ENCODE measurements around the gene ZRANB3. TPM values are rescaled to one million over a fixed set of nuclear protein-coding genes. Genes with fewer than 3 reads are reported as not detected.
"Not testable (repeated sequence)": the region's sequence is repeated elsewhere in the genome, so short reads cannot be mapped to it uniquely, and the experiment has no call there.

The ZRANB3 gene
- total RNA-seq, result 10 to 100 TPM; 15.5 to 17.9 TPM

DNA sequence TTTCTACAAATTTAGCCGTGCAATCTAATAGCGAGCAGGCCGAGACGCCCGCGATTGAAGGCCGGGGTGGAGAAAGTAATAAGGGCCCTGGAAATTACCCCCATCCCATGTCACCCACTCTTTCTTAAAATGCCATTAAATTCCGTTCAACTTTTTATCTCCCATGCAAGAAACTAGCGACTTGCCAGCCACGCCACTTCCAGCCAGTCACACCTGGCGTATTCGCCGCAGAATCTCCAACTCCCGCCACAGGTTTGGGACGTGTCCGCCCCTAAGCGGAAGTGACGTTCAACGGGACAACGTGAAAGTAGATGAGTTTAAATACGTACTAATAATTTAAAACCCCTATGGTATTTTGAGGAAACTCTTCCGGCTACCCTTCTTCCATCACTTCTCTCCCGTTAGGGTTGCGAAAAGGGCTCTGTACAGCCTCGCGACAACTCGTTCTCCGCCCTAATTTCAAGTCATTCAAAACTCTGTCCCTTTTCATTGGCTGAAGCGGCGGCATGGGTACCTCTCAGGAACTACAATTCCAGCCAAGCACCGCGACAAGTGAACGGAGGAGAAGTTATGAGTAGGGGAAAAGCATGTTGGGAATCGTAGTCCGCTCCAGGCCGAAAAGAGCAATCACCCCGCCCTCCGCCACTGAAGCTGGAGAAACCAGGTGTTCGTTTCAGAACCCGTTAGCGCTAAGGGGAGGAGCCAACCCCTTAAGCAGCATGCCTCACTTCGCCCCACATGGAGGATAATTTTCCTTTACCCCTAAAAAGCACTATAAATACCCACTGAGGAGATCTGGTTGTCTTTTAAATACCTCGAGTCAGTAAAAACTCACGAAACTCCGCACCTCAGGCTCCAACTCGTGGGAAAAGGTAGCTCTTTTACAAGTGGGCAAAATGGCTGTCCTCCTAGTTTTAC, at the start of gene ZRANB3:
Gene ZRANB3, minus strand, starts transcription at position 906 of the 918 bp plus-strand sequence.
- DNase-seq (peak; percentile 90 to 96), ATAC-seq (replicated peaks in 1 of 2) (peak; percentile 77 to 79)
- Mint-ChIP-seq H3K4me1 (ENCODE audit: low read depth) (peaks cover 48% of the 10 kb centered on the region), H3K27ac (peak within 1 kb of the TSS; percentile 47), H3K9me3 (no peaks in the 10 kb centered on the region), H3K4me3 (no peak within 1 kb of the TSS), H3K27me3 (ENCODE audit: low read depth) (no peaks in the 10 kb centered on the region), H3K36me3 (ENCODE audit: insufficient read depth in 2 of 2) (peaks cover 0 to 1% of the 10 kb centered on the region in 2 donors)

DNA sequence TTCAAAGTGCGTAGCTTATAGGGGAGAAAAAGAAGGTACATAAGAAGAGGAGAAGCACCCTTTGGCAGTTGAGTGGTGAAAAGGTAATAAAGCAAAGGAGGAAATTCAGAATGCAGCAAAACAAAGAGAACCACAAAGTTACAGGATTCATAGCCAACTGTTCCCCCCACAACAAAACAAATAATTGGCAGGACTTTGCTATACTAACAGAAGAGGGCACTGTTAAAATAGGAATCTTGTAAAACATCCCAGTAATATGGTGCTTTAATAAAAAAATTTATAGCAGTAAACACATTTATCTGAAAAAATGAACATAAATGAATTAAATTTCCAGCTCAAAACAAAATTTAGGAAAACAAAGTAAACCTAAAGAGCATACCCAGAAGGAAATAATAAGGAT, 42.6 kb upstream of the ZRANB3 start:
- H3K9me3 Mint-ChIP-seq, result no peaks in the 10 kb centered on the region
- H3K27me3 Mint-ChIP-seq (ENCODE audit: low read depth), result no peaks in the 10 kb centered on the region
- ATAC-seq (replicated peaks in 1 of 2) (no peak), DNase-seq (no peak)
- H3K27ac Mint-ChIP-seq, result no peak overlapping the region
- H3K36me3 Mint-ChIP-seq (ENCODE audit: insufficient read depth in 2 of 2), result no peaks in the 10 kb centered on the region
- H3K4me3 Mint-ChIP-seq, result no peak overlapping the region
- H3K4me1 Mint-ChIP-seq (ENCODE audit: low read depth), result no peaks in the 10 kb centered on the region

DNA sequence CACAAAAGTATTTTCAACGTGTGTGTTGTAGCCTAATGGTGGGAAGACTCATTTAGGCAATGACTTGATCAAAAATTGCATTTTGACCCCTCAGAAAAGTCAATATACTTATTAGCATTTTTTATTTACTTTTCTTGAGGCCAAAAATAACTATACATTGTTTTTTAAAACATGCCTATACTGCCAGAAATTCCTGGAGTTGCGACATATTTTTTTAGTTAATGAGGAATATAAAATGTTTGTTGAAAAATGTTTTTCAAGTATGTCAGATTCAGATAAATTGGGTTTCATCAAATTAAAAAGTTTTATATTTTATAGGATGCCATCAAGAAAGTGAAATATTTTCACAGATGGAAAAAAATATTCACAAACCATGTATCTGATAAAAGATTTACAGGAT, 39.9 kb upstream of the ZRANB3 start:
- no peaks in the 10 kb centered on the region for H3K9me3 Mint-ChIP-seq
- no peak overlapping the region for H3K4me3 Mint-ChIP-seq
- H3K36me3 Mint-ChIP-seq (ENCODE audit: insufficient read depth in 2 of 2), result peaks cover 0 to 5% of the 10 kb centered on the region in 2 donors
- ATAC-seq (replicated peaks in 1 of 2) (no peak), DNase-seq (no peak)
- no peaks in the 10 kb centered on the region for H3K27me3 Mint-ChIP-seq (ENCODE audit: low read depth)
- peaks cover 5% of the 10 kb centered on the region for H3K4me1 Mint-ChIP-seq (ENCODE audit: low read depth)
- H3K27ac Mint-ChIP-seq, result no peak overlapping the region

- H3K36me3 Mint-ChIP-seq (ENCODE audit: insufficient read depth in 2 of 2), result peaks cover 0 to 7% of the 10 kb centered on the region in 2 donors
- ATAC-seq (replicated peaks in 1 of 2) (peak; percentile 46 to 66), DNase-seq (peak; percentile 2 to 11)
Measured at GRCh38 chr2:135563793-135564192, 32.8 kb upstream of the ZRANB3 start.

GRCh38 chr2:135561925-135562324, 30.9 kb upstream of the ZRANB3 start:
- Mint-ChIP-seq H3K4me1 (ENCODE audit: low read depth) (peaks cover 17% of the 10 kb centered on the region), H3K27me3 (ENCODE audit: low read depth) (no peaks in the 10 kb centered on the region), H3K27ac (no peak overlapping the region), H3K9me3 (no peaks in the 10 kb centered on the region), H3K36me3 (ENCODE audit: insufficient read depth in 2 of 2) (peaks cover 0 to 7% of the 10 kb centered on the region in 2 donors), H3K4me3 (no peak overlapping the region)
- ATAC-seq (replicated peaks in 1 of 2), result no peak
- no peak for DNase-seq

More at GRCh38 chr2:135563793-135564192, 32.8 kb upstream of the ZRANB3 start:
- no peak overlapping the region for H3K27ac Mint-ChIP-seq
- H3K4me1 Mint-ChIP-seq (ENCODE audit: low read depth), result peaks cover 14% of the 10 kb centered on the region
- no peak overlapping the region for H3K4me3 Mint-ChIP-seq
- H3K27me3 Mint-ChIP-seq (ENCODE audit: low read depth), result no peaks in the 10 kb centered on the region
- H3K9me3 Mint-ChIP-seq, result no peaks in the 10 kb centered on the region

DNA sequence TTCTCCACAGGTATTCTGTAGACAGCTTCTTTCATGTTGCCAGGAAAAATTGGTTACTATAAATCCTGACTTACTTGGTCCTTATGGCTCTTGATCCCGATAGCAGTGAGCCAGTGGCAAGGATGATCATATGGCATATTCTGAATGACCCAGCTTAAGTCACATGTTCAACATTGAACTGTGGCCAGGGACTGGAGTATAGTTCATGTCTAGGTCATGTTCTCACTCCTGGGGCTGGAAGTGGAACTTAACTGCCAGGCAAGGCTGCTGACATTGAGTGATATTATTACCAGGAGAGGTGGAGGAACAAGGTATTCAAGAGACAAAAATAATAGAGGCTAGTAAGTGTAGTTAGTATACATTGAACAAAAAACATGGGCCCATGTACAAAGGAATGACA, 26.5 kb upstream of the ZRANB3 start:
- Mint-ChIP-seq H3K4me1 (ENCODE audit: low read depth) (peaks cover 10% of the 10 kb centered on the region), H3K27me3 (ENCODE audit: low read depth) (no peaks in the 10 kb centered on the region), H3K9me3 (no peaks in the 10 kb centered on the region), H3K4me3 (no peak overlapping the region), H3K27ac (no peak overlapping the region), H3K36me3 (ENCODE audit: insufficient read depth in 2 of 2) (no peaks in the 10 kb centered on the region)
- ATAC-seq (replicated peaks in 1 of 2) (no peak), DNase-seq (no peak)

DNA sequence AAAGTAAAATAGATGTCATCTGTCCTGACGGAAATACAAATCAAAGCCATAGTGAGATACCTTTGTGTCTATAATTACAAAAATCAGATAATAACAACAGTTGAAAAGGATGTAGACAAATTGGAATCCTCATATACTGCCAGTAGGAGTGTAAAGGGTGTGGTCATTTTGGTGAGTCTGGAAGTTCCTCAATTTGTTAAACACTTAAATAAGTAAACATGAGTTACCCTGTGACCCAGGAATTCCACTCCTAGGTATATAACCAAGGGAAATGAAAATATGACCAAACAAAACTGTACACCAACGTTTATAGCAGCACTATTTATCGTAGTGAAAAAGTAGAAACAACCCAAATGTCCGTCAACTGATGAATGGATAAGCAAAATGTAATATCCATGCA, 24.3 kb upstream of the ZRANB3 start:
- Mint-ChIP-seq H3K4me3 (no peak overlapping the region), H3K27ac (no peak overlapping the region), H3K4me1 (ENCODE audit: low read depth) (peaks cover 10% of the 10 kb centered on the region), H3K27me3 (ENCODE audit: low read depth) (no peaks in the 10 kb centered on the region), H3K36me3 (ENCODE audit: insufficient read depth in 2 of 2) (no peaks in the 10 kb centered on the region), H3K9me3 (no peaks in the 10 kb centered on the region)
- DNase-seq, result no peak
- ATAC-seq (replicated peaks in 1 of 2), result no peak

- H3K9me3 Mint-ChIP-seq, result no peaks in the 10 kb centered on the region
- no peak overlapping the region for H3K27ac Mint-ChIP-seq
- DNase-seq (no peak), ATAC-seq (replicated peaks in 1 of 2) (no peak)
- H3K27me3 Mint-ChIP-seq (ENCODE audit: low read depth), result no peaks in the 10 kb centered on the region
- no peak overlapping the region for H3K4me3 Mint-ChIP-seq
- H3K4me1 Mint-ChIP-seq (ENCODE audit: low read depth), result peaks cover 10% of the 10 kb centered on the region
- no peaks in the 10 kb centered on the region for H3K36me3 Mint-ChIP-seq (ENCODE audit: insufficient read depth in 2 of 2)
Measured at GRCh38 chr2:135552887-135553286, 21.9 kb upstream of the ZRANB3 start.

GRCh38 chr2:135551356-135551755, 20.3 kb upstream of the ZRANB3 start:
- H3K27ac Mint-ChIP-seq, result no peak overlapping the region
- H3K4me1 Mint-ChIP-seq (ENCODE audit: low read depth), result peaks cover 11% of the 10 kb centered on the region
- H3K27me3 Mint-ChIP-seq (ENCODE audit: low read depth), result no peaks in the 10 kb centered on the region
- H3K9me3 Mint-ChIP-seq, result no peaks in the 10 kb centered on the region
- ATAC-seq (replicated peaks in 1 of 2) (no peak), DNase-seq (no peak)
- no peaks in the 10 kb centered on the region for H3K36me3 Mint-ChIP-seq (ENCODE audit: insufficient read depth in 2 of 2)
- H3K4me3 Mint-ChIP-seq, result no peak overlapping the region

GRCh38 chr2:135547311-135547710, 16.3 kb upstream of the ZRANB3 start:
- H3K9me3 Mint-ChIP-seq, result no peaks in the 10 kb centered on the region
- peaks cover 22% of the 10 kb centered on the region for H3K4me1 Mint-ChIP-seq (ENCODE audit: low read depth)
- H3K27ac Mint-ChIP-seq, result no peak overlapping the region
- DNase-seq (no peak), ATAC-seq (replicated peaks in 1 of 2) (no peak)
- H3K36me3 Mint-ChIP-seq (ENCODE audit: insufficient read depth in 2 of 2), result no peaks in the 10 kb centered on the region
- no peaks in the 10 kb centered on the region for H3K27me3 Mint-ChIP-seq (ENCODE audit: low read depth)
- no peak overlapping the region for H3K4me3 Mint-ChIP-seq

DNA sequence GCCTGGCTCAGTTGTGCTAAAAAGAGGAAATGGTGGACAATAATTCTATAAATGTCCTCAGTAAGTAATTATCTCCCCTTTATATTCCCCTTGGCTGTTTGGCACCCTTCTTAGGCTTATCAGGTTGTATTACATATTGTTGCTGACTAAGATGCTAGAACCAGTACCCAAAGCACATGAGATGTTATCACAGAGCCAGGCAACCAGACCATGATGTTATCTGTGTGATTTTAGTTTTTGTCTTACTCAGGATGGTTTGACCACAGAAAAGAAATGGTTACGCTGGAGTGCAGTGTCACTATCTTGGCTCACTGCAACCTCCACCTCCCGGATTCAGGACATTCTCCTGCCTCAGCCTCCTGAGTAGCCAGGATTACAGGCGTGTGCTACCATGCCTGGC, 15.4 kb upstream of the ZRANB3 start:
- H3K9me3 Mint-ChIP-seq, result no peaks in the 10 kb centered on the region
- H3K4me1 Mint-ChIP-seq (ENCODE audit: low read depth), result peaks cover 22% of the 10 kb centered on the region
- H3K4me3 Mint-ChIP-seq, result no peak overlapping the region
- H3K27ac Mint-ChIP-seq, result no peak overlapping the region
- peak; percentile 95 to 98 for ATAC-seq (replicated peaks in 1 of 2)
- DNase-seq, result peak in 1 of 2 donors; percentile 9
- H3K36me3 Mint-ChIP-seq (ENCODE audit: insufficient read depth in 2 of 2), result no peaks in the 10 kb centered on the region
- H3K27me3 Mint-ChIP-seq (ENCODE audit: low read depth), result no peaks in the 10 kb centered on the region

DNA sequence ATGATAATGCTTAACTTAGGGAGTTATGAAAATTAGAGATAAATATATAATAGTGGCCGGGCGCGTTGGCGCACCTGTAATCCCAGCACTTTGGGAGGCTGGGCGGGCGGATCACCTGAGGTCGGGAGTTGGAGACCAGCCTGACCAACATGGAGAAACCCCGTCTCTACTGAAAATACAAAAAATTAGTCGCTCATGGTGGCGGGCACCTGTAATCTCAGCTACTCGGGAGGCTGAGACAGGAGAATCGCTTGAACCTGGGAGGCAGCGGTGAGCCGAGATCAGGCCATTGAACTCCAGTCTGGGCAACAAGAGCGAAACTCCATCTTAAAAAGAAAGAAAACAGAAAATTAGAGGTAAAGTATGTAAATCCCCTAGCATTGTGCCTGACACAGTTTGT, 2.5 kb upstream of the ZRANB3 start:
- DNase-seq; H3K27ac Mint-ChIP-seq; H3K36me3 Mint-ChIP-seq (ENCODE audit: insufficient read depth in 2 of 2); ATAC-seq (replicated peaks in 1 of 2); H3K9me3 Mint-ChIP-seq; H3K27me3 Mint-ChIP-seq (ENCODE audit: low read depth): not testable (repeated sequence)
- Mint-ChIP-seq H3K4me1 (ENCODE audit: low read depth) (peaks cover 29% of the 10 kb centered on the region), H3K4me3 (peak overlapping the region in 1 of 2 donors; percentile 24)

DNA sequence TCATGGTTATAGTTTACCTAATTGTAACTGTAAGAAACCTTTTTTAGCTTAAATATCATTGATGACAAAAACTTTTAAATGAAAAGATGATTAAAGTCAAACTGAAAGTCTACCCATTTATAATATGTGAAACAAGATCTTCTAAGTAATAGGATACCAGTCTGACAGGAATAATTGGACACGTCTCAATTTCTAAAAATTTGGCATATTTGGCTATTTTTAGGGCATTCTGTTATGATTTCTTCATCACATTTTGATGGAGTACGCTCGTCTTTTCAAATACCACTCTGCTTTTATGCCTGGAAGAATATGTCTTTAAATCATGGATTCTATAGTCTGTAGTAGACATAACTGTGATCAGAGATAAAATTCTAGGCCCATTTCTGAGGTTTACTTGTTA, 1.6 kb upstream of the ZRANB3 start:
- H3K27me3 Mint-ChIP-seq (ENCODE audit: low read depth), result no peaks in the 10 kb centered on the region
- no peak for ATAC-seq (replicated peaks in 1 of 2)
- DNase-seq, result no peak
- peaks cover 0 to 1% of the 10 kb centered on the region in 2 donors for H3K36me3 Mint-ChIP-seq (ENCODE audit: insufficient read depth in 2 of 2)
- peaks cover 36% of the 10 kb centered on the region for H3K4me1 Mint-ChIP-seq (ENCODE audit: low read depth)
- H3K4me3 Mint-ChIP-seq, result no peak overlapping the region
- H3K27ac Mint-ChIP-seq, result peak overlapping the region; percentile 68
- H3K9me3 Mint-ChIP-seq, result no peaks in the 10 kb centered on the region

Data from activated T-cell treated with anti-CD3 and anti-CD28 coated beads, Interleukin-2, amount 50 U/mL, for 72 hours (primary cell).